GM18498 (cell line): ENCODE measurements around the gene CEP63.

Experiments used
- ATAC-seq: cut with Tn5 transposase; IDR thresholded peaks from one replicate; pipeline ENCODE4 v1.9.1; 2021; ENCODE audit warnings: mild to moderate bottlenecking, moderate library complexity; ENCODE audit not compliant: unreplicated experiment

Gene CEP63

DNA sequence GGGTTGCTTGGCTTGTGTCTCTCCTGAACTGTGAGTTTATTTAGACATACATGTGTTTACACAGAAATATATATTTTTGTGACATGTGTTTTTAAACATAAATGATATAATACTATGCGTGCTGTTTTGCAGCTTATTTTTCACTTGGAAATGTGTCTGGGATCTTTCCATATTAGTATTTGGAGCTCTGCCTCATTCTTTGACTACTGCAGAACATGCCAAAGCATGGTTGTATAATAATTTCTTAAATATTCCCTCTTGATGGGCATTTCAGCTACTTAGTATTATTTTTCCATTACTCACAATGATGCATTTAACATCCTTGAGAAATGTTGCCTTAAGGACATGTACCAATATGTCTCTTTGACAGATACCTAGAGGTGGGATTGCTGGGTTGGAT, 19.5 kb upstream of the CEP63 start:
- ATAC-seq, result no peak

DNA sequence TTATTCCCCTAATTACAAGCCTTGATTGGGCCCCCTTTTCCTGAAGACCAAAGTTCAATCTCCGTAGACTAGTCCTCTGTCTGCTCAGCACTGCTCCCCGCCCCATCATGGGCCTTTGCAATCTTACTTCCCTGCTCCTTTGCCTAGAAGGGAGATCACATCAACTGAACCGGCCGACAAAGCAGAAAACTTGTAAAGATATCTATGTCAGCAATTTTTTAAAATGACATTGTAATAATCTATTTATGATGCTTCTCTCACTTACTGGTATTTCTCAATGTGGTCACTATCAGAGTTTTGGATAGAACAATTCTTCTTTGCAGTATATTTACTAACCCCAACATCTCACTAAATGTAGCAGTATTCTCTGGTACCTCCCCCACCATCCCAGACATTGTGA, 17.3 kb upstream of the CEP63 start:
- no peak for ATAC-seq

DNA sequence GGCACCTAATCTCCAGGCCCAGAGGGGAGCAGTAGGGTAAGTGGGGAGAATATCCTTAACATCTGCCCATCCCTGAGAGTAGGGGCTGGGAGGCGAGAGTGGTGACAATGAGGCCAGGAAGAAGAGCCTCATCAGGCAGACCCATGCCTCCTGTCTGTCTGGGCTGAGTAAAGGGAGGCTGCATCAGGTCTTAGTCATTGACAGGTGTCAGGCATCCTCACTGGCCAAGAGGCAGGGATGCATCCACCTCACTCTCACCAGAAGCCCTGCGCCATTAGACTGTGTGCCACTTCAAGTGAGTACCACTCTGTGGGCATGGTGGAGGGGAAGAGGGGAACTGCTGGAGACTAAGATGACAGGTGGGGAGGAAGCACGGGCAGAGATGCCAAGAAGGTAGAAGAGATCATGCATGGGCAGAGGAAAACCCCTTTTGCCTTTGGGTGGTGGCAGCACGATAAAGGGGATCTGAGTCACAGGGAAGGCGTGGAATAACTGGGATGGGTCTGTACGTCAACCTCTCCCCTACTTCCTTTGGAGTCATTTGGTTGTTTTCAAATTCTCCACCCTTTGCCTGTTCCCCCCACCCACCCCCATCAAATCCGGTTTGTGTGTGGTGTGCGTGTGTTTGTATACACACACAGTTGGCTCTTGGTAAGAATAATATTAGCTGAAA, 14.2 kb upstream of the CEP63 start:
- no peak for ATAC-seq

DNA sequence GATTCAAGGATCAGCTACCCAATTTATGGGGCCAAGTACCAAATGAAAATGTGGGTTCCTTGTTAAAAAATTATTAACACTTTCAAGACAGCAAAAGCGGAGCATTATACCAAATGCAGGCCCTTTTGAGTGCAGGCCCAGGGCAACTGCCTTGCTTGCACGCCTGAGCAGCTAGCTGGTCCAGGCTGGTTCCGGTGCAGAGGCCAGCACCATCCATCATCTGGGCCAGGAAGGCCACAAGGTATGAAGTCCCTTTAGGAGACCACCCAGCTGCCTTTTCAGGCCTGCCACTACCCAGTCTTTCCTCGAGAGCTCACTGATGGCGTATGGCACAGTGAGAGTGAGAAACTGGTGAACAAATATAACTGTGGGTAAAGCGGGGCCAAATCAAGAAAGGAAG, 13.0 kb upstream of the CEP63 start:
- no peak for ATAC-seq

DNA sequence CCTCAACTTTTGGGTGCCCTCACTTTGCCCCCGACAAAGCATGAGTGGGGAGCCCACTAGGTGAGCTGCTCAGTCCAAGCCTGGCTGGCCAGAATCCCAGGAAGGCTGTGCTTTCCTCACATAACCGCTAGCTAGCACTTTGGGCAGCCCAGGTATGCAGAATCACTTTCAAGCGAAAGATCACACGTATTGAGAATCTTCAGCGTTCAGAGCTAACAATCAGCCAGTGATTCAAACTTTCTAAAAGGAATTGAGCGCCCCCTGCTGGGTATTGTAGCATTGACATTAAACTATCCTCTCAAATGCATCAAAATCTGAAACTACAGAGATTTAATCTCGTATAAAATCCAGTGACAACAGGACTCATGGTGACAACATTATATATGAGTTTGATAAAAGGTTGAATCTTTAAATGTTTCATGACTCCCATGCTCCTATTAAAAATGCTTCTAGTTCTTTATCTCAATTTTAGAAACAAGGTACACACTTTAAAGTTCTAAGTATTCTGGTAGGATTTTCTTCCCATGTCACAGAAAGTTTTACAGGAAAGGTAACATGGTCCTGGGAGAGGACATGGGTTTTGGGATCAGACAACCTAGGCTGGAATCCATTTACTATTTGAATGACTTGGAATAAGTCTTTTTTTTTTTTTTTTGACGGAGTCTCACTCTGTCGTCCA, 11.8 kb upstream of the CEP63 start:
- peak; percentile 53 for ATAC-seq

DNA sequence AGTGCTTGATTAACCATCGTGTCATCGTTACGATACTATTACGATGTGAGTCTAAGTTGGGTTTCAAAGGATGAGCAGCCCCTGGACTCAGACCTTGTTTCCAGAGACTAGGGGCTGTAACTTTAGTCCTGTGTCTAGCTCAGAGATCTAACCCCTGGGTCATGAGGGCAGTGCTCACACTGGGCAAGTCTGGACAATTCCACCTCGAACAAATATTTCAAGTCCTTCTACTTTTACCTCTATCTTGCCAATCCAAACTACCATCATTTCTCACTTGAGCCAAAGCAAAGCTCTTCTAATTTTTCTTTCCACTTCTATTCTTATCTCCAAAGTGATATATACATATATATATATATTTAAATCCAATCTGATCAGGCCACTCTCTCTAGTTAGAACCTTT, 10.9 kb upstream of the CEP63 start:
- ATAC-seq, result no peak

DNA sequence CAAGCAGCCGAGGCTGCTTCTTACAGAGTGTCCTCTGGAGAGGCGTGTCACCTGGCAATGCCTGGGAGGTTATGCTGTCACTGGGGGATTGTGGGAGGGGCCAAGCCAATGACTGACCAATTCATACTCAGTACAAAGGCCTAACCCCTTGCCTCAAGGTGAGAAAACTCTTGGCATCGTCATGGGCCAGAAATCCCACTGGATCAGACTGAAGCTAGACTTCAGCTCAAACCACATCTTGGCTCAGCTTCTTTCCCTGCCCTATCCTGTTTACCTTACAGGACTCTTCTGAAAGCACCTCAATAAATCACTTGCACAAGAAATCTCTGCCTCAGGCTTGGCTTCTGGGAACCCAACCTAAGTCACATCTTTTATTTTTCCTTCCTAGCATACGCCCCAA, 9.6 kb upstream of the CEP63 start:
- ATAC-seq, result no peak

DNA sequence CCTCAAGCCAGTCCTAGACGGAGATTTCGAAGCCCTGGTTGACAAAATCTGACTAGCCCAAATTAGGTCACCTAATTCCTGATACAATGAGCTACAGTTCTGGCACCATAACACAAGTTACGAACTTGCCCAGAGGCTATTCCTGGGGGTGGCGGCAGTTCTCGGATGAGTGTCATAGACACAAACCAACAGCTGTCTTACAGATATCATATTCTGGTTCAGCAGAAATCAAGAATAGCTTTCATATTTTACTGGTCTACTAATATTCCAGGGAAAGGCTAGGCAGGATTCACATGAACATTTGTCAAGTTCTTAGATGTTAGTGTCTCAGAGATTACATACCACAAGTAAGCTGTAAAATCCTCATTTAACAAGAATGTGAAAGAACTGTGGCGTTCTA, 8.9 kb upstream of the CEP63 start:
- no peak for ATAC-seq

DNA sequence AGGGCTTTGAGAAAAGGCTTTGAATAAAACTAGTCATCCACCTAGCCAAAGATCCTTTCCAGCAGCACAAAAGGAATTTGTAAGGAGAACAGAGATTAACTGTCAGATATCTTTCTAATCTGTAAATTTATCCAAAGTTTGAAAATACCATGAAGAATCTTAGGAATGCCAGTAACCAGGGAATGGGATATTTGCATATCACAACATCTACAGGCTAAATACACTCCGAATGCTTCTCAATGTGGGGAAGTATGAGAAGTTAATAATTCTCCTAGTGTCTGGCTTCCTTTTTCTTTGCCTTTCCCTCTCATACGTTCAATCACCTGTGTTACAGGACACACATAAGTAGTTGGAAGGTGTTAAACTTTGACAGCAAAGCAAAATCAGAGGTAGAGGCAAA, 7.9 kb upstream of the CEP63 start:
- no peak for ATAC-seq

DNA sequence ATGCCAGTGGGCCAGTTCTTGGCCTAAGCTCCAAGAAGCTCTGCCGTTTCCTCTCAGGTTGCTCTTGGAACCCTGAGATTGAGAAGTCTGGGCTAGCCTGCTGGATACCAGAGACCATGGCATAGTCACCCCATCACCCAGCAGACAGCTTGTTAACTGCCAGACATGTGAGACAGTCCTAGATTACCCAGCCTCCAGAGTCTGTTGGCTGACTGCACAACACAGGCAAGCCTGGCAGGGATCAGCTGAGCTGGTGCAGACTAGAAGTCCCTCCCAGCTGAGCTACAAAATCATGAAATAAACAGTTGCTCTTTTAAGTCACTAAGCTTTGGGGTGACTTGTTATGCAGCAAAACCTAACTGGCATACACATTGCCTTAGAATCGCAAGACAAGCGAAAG, 5.3 kb upstream of the CEP63 start:
- ATAC-seq, result no peak

DNA sequence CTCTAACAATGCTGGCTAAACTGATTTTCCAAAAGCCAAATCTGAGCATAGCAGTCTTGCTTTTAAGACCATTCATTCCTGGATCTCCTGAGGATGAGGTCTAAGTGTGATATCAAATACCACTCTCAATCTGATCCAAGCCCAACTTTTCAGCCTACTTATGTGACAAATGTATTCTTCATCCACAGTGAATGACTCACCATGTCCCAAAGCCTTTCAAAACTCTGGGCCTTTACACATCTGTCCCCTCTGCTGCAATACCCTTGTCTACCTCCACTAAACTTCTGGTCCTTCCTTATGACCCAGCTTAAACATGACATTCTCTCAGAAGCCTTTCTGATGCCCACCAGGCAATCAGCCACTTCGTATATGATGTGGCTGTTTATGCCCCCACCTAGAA, 4.7 kb upstream of the CEP63 start:
- no peak for ATAC-seq

DNA sequence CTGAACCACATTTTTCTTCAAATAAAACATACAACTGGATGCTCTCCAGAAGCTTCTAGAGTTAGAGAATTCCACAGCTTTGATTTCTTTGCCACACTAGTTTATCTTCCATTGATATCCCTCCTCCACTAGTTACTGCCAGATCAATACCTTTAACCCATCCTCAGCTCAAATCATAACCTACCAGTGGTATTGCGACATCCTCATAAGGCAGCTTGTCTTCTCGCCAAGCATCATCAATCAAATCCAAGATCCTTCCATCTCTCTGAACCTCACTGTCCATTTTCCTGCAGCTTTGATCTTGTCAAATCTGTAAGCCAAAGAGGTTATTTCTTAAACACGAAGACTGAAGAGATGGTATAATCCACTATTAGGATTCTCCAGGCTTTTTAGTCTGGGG, 3.2 kb upstream of the CEP63 start:
- ATAC-seq, result no peak

DNA sequence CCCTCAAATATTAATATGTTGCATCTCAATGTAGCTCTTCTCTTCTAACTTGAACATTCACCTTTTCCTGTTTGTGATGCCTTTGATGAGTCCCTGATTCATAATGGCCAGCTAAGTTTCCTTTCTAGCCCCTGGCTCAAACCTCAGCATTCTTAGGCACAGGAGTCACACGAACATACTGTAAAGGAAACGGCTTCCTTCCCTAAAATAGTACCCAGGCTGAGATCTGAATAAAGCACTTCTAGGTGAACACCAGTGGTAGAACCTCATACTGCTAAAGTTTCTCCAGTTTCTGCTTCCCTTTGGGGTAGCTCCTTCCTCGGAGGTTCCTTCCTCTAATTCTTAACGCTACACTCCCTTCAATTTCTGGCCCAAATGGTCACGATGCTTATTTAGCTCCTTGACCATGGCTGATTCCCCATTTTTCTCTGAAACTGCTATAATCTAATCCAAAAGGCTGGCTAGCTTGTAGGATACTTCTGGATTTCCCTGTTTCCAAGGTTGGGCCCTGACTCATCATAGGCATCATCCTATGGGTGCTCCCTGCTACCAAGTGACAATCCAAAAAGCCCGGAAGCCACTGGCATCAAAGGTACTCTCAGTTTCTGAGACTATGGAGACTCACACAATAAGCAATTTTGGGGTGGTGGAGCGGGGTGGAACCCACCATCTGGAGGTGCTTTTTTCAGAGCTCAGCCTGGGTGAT, 2.5 kb upstream of the CEP63 start:
- no peak for ATAC-seq

DNA sequence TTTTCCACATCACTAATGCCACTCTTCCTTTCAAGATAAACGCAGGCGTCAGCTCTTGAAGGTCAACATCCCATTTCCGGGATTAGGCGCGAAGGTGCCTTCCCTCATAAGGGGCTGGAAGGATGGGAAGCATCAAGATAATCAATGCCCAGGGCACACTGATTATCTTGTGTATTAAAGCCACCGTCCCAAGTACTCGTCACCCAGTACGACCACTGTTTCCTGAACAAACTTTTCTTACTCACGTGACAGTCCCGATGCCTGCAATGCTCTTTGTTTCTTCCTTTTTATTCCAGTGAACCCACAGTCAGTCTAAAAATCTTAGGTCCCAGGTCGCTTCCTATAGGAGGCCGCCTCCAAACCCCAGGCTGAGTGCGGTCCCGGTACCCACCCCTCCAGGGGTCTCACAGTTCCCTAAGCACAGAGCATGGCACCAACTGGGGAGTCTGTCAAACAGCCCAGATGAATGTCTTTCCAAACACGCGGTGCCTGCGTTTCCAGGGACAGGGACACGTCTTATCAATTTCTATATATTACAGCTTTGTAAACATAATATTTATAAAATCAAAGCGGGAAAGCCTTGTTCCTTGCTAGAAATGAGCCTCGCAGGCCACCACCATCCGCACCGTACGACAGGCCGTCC, 661 bp upstream of the CEP63 start:
- ATAC-seq, result peak; percentile 5

DNA sequence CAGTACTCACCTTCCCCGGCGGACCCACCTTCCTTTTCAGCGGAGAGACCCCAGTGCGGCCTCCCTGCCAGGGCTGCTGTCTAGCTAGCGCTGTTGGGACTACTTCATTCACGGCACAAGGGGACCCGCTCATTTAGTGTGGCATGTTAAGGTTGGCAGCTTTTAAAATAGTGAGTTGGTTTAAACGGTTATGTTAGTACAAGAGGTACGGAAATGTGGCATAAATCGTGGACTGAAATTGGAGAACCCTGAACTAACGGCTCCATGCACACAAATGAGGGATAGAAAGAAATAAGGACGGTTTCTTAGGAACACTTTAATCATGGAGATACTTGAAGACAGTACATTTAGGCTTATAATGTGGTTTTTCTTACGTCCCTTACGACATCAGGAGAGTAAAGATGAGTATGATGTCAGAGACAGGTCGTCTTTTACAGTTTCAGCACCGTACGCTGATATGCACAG, 752 bp downstream of the CEP63 start:
- peak; percentile 14 for ATAC-seq

DNA sequence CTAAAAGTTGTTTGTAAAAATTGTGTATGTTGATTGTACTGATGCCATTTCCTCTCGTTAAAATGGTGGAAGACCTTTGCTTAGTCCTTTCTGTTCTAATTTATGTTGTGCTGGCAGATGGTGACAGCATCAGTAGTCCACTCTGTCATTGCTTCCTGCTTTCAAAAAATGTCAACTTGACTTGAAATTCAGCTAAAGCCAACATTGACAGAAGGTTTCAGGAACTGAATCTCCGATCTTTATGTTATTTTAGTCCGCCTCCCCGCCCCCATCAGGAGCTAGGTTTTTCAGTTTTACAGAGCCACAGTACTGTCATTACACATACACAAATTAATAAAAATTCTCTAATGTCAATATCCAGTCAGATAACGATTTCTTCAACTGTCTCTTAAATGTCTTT, 1.5 kb downstream of the CEP63 start:
- no peak for ATAC-seq

DNA sequence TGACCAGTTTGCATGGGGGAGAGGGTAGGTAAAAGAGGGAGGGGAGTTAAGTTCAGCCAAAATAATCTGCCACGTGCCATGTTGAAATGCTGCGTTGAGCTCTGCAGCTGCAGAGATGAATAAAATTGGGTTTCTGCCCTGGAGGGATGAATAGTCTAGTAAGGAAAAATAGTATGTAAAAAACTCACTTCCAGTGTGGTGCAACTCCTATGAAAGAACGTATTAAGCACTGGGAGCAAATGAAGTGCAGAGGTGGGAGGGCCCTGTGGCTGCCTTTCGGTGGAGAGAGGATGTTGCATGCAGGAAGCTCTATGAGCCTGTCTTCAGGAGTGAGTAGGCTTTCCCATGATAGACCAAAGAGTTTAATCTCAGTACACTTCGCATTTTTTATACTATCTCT, 8.6 kb downstream of the CEP63 start:
- ATAC-seq, result no peak

DNA sequence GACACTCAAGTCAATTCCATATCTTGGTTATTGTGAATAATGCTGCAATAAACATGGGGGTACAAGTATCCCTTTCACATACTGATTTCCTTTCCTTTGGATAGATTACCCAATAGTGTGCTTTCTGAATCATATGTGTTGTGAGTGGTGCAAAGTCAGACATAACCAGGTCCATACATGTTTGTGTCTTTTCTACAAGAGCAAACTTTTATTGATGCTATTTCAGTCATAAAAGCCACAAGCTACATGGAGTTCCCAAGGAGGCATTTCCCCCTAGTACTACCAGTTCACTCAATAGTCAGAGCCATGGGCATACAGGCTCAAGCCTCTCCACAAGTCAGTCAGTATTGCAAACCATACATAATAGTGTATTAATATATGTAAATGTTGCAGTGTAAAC, 10.1 kb downstream of the CEP63 start:
- no peak for ATAC-seq

DNA sequence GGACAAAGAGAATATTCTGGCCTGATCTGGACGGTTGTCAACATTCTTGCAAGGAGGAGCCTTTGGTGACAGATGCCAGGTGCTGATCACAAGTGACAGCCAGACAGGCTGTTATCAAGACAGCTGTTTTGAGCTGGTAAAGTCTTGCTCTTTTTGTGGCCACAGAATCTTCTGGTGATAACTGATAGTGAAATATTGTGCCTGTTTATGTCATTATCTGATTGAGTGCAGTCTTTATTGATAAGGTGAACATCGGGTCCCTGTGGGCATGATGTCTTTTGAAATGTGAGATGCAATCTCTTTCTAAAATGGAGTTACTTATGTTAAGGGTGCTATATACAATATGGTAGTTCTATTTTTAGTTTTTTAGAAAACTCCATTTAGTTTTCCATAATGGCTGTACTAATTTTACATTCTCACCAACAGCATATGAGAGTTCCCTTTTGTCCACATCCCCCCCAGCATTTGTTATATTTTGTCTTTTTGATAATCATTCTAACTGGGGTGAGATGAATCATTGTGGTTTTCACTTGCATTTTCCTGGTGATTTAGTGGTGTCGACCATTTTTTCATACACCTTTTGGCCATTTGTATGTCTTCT, 10.7 kb downstream of the CEP63 start:
- no peak for ATAC-seq

DNA sequence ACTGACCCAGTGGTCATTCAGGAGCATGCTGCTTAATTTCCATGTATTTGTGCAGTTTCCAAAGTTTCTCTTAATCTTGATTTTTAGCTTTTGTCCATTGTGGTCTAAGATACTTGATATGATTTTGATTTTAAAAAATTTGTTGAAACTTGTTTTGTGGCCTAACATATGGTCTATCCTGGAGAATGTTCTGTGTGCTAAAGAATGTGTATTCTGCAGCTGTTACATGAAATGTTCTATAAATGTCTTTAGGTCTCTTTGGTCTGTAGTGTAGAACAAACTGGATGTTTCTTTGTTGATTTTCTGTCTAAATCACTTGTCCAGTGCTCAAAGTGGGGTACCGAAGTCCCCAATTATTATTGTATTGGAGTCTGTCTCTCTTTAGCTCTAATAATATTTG, 17.4 kb downstream of the CEP63 start:
- ATAC-seq, result no peak

DNA sequence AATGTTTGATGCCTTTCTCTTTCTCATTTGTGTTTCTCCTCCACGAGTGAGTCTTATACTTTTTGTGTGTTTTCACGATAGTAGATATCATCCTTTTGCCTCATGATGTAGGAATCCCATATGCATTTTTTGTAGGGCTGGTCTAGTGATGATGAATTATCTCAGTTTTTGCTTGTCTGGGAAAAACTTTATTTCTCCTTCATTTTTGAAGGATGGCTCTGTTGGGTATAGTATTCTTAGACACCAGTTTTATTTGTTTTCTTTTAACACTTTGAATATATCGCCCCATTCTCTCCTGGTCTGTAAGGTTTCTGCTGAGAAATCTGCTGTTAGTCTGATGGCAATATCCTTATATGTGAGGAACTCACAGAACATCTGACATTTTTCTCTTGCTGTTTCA, 18.3 kb downstream of the CEP63 start:
- ATAC-seq, result no peak
